MCF 10A (cell line): ENCODE measurements around the gene ZSWIM4. TPM values are rescaled to one million over a fixed set of nuclear protein-coding genes. Genes with fewer than 3 reads are reported as not detected.
A peak's percentile ranks its signal among the peaks of the same experiment; 100 is the strongest.

ENCODE experiments used
- BruUV-seq: library from RNA; stranded (reverse); fragments of 400-500 nt; replicated peaks from 2 replicates; lab custom pipeline; 2021; lab: Mats Ljungman, UMichigan
- CTCF ChIA-PET: fragments of 300-600 bp; sonication (Branson Sonifier 250); formaldehyde crosslinking; extraction: SDS; loops from one replicate; lab custom pipeline; 2021; ENCODE audit warnings: antibody characterized with exemption, inconsistent platforms; lab: Yijun Ruan, JAX
- POLR2A ChIA-PET: fragments of 300-600, 350-650 bp; sonication (Branson Sonifier 250); formaldehyde crosslinking; extraction: SDS; loops from one replicate; lab custom pipeline; 2020; ENCODE audit warnings: antibody characterized with exemption, inconsistent platforms; lab: Yijun Ruan, JAX
- DNase-seq: peaks from one replicate; pipeline ENCODE4 v3.0.0-alpha.2; 2018; ENCODE audit not compliant: unreplicated experiment
- H3K27ac Mint-ChIP-seq: one replicate; pipeline ENCODE4 v1.8.0; 2022; ENCODE audit warnings: mild to moderate bottlenecking, low read depth, mixed read lengths; ENCODE audit not compliant: unreplicated experiment
- H3K27me3 Mint-ChIP-seq: one replicate; pipeline ENCODE4 v1.8.0; 2022; ENCODE audit warnings: mixed read lengths; ENCODE audit not compliant: insufficient read depth, unreplicated experiment
- H3K36me3 Mint-ChIP-seq: one replicate; pipeline ENCODE4 v1.8.0; 2022; ENCODE audit warnings: mild to moderate bottlenecking, moderate library complexity, mixed read lengths; ENCODE audit not compliant: insufficient read depth, unreplicated experiment
- H3K4me1 Mint-ChIP-seq: one replicate; pipeline ENCODE4 v1.8.0; 2022; ENCODE audit warnings: mixed read lengths; ENCODE audit not compliant: insufficient read depth, unreplicated experiment
- H3K4me3 Mint-ChIP-seq: one replicate; pipeline ENCODE4 v1.8.0; 2022; ENCODE audit warnings: mild to moderate bottlenecking, moderate library complexity, mixed read lengths; ENCODE audit not compliant: unreplicated experiment
- H3K9me3 Mint-ChIP-seq: one replicate; pipeline ENCODE4 v1.8.0; 2022; ENCODE audit warnings: mixed read lengths; ENCODE audit not compliant: unreplicated experiment
- intact Hi-C: fragments of 100-400 bp; cut with micrococcal nuclease; formaldehyde crosslinking; loops from 2 replicates; pipeline ENCODE4 v1.14.1; 2022
- total RNA-seq: library from RNA; stranded (reverse); gene quantifications from 2 replicates; pipeline ENCODE4 v1.2.3, GENCODE V29; 2022
- TF ChIP-seq, protein P1 (sequence below): fragments of 200-600 bp; IDR thresholded peaks from one replicate; pipeline ENCODE4 v1.8.0; 2022; ENCODE audit warnings: antibody characterized with exemption, mild to moderate bottlenecking; ENCODE audit not compliant: unreplicated experiment

Gene ZSWIM4
- total RNA-seq, 1 experiment from 2014 or later = 9.4 TPM

DNA sequence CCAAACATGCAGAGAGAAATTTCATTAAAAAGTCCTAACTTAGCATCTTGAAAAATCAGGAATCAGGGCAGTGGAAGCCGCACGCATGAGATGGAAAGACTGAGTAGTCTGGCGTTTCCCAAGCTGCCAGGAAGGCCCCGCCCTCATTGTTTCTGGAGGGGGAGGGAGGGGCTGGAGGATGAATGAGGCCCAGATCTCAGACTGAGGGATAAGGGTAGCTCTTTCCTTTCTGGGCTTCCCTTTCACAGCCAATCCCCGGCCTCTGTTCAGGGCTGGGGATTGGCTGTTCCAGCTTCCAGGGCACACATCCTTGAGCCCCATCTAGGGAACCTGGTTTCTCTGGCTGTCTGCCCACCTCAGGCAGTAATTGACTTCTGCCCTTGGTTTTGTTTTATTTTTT is 13.7 kb upstream of the ZSWIM4 start:
- BruUV-seq = no TSS peak
- no peak overlapping the region for H3K27ac Mint-ChIP-seq
- DNase-seq = peak; percentile 76

DNA sequence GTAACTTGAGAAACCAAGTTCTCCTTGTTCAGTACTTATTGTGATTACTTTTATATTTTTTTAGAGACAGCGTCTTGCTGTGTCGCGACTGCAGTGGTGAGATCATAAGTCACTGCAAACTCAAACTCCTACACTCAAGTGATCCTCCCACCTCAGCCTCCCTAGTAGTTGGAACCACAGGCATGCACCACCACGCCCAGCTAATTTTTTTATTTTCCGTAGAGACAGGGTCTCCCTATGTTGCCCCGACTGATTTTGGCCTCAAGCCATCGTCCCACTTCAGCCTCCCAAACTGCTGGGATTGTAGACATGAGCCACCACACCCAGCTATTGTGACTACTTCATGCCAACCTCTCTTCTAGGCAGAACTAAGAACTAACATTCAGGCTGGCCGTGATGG is 12.7 kb upstream of the ZSWIM4 start:
- BruUV-seq = no TSS peak
- no peak for DNase-seq
- Mint-ChIP-seq H3K27me3 (no peaks in the 10 kb centered on the region), H3K4me1 (peaks cover 14% of the 10 kb centered on the region), H3K4me3 (no peak overlapping the region), H3K36me3 (peaks cover 18% of the 10 kb centered on the region), H3K9me3 (no peaks in the 10 kb centered on the region), H3K27ac (no peak overlapping the region)
- TF ChIP-seq, protein P1, sequence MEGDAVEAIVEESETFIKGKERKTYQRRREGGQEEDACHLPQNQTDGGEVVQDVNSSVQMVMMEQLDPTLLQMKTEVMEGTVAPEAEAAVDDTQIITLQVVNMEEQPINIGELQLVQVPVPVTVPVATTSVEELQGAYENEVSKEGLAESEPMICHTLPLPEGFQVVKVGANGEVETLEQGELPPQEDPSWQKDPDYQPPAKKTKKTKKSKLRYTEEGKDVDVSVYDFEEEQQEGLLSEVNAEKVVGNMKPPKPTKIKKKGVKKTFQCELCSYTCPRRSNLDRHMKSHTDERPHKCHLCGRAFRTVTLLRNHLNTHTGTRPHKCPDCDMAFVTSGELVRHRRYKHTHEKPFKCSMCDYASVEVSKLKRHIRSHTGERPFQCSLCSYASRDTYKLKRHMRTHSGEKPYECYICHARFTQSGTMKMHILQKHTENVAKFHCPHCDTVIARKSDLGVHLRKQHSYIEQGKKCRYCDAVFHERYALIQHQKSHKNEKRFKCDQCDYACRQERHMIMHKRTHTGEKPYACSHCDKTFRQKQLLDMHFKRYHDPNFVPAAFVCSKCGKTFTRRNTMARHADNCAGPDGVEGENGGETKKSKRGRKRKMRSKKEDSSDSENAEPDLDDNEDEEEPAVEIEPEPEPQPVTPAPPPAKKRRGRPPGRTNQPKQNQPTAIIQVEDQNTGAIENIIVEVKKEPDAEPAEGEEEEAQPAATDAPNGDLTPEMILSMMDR = no peak
- ChIA-PET CTCF (interaction anchor here (0.8 to 8.3 kb wide), 2 partner anchors 37 to 80 kb away, joined by 5 to 107 read pairs; no protein-coding TSS in a partner anchor), POLR2A (interaction anchor here (0.7 to 3.4 kb wide), 4 partner anchors 8 to 80 kb away, joined by 4 to 17 read pairs (median 6); partner anchors contain the start of genes C19orf53 and ZSWIM4)
- intact Hi-C loops = no loop called here

More for the DNA sequence above, 13.7 kb upstream of the ZSWIM4 start:
- TF ChIP-seq, protein P1 = no peak
- no peak overlapping the region for H3K4me3 Mint-ChIP-seq
- no peaks in the 10 kb centered on the region for H3K9me3 Mint-ChIP-seq
- ChIA-PET POLR2A (interaction anchor here (1.0 to 3.4 kb wide), 4 partner anchors 7 to 81 kb away, joined by 3 to 17 read pairs (median 5); partner anchors contain the start of genes C19orf53 and ZSWIM4), CTCF (interaction anchor here (0.6 to 8.3 kb wide), 3 partner anchors 81 to 447 kb away, joined by 3 to 107 read pairs (median 3); no protein-coding TSS in a partner anchor)
- intact Hi-C loops = no loop called here
- no peaks in the 10 kb centered on the region for H3K27me3 Mint-ChIP-seq
- H3K4me1 Mint-ChIP-seq = peaks cover 17% of the 10 kb centered on the region
- peaks cover 21% of the 10 kb centered on the region for H3K36me3 Mint-ChIP-seq

DNA sequence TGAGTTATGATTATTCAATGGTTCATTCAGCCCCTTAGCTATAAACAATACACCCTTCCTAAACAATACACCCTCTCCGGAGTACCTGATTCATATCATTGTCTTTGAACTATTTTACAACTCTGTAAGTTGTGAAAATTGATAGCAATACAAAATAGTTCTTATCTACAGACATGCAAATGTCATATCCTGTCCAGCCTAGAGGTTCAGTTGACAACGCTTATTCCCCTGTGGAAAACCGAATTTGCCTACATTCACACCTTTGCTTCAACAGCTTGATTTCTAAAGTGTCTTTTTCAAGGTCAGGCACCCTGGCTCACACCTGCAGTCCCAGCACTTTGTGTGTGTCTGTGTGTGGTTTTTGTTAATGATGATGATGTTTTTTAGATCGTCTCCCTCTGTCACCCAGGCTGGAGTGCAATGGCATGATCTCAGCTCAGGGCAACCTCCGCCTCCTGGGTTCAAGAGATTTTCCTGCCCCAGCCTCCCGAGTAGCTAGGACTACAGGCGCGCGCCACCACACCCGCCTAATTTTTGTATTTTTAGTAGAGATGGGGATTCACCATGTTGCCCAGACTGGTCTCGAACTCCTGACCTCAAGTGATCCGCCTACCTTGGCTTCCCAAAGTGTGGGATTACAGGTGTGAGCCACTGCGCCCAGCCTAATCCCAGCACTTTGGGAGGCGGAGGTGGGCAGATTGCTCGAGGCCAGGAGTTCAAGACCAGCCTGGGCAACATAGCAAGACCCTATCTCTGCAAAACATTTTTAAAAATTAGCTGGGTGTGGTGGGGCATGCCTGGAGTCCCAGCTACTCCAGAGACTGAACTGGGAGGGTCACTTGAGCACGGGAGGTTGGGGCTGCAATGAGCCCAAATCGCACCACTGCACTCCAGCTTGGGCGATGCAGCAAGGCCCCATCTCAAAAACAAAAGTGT is 11.4 kb upstream of the ZSWIM4 start:
- Mint-ChIP-seq H3K4me3 (no peak overlapping the region), H3K4me1 (peaks cover 14% of the 10 kb centered on the region), H3K36me3 (peaks cover 9% of the 10 kb centered on the region), H3K27ac (no peak overlapping the region), H3K9me3 (no peaks in the 10 kb centered on the region), H3K27me3 (no peaks in the 10 kb centered on the region)
- BruUV-seq = no TSS peak
- TF ChIP-seq, protein P1 = no peak
- intact Hi-C loops = no loop called here
- no peak for DNase-seq
- CTCF ChIA-PET = interaction anchor here (0.6 to 8.3 kb wide), 11 partner anchors 9 to 251 kb away, joined by 3 to 107 read pairs (median 3); partner anchors contain the start of gene C19orf53
- POLR2A ChIA-PET = interaction anchor here (0.7 to 3.4 kb wide), 8 partner anchors 10 to 79 kb away, joined by 3 to 17 read pairs (median 6); partner anchors contain the start of genes C19orf53 and ZSWIM4
